Measurements from ENCODE around the gene GAREM1. TPM values are rescaled to one million over a fixed set of nuclear protein-coding genes. Genes with fewer than 3 reads are reported as not detected.

Gene GAREM1
- total and polyA plus RNA-seq, 3 donors from 2014 or later: 10.7 to 16.2 (median 15.2) TPM

- no peak overlapping the region for H3K27ac ChIP-seq
These were observed 131.6 kb downstream of the GAREM1 start for GRCh38 chr18:32339045-32339444.

GRCh38 chr18:32337821-32338220, 132.9 kb downstream of the GAREM1 start:
- H3K27ac ChIP-seq: no peak overlapping the region
- DNase-seq: no peak
- intact Hi-C loops (cut with DNase I; ENCODE audit: low total_unique reads): no loop called here
- H3K27me3 ChIP-seq: no peaks in the 10 kb centered on the region
- no peak overlapping the region for H3K4me3 ChIP-seq
- TF ChIP-seq POLR2A (IDR thresholded peaks at IDR 0.05): no peak
- no peak for TF ChIP-seq CTCF (IDR thresholded peaks at IDR 0.05)
- H3K9me3 ChIP-seq: no peaks in the 10 kb centered on the region
- 90 to 96% methylated on average over 8 of the region's 8 CpGs for WGBS, 2 donors
- no peaks in the 10 kb centered on the region for H3K4me1 ChIP-seq
- no peaks in the 10 kb centered on the region for H3K36me3 ChIP-seq (ENCODE audit: low read depth, missing control alignments)

More at GRCh38 chr18:32339045-32339444, 131.6 kb downstream of the GAREM1 start:
- TF ChIP-seq CTCF (IDR thresholded peaks at IDR 0.05): no peak
- no peak for TF ChIP-seq POLR2A (IDR thresholded peaks at IDR 0.05)
- Histone ChIP-seq H3K4me3 (no peak overlapping the region), H3K27me3 (no peaks in the 10 kb centered on the region), H3K36me3 (ENCODE audit: low read depth, missing control alignments) (no peaks in the 10 kb centered on the region), H3K4me1 (no peaks in the 10 kb centered on the region), H3K9me3 (no peaks in the 10 kb centered on the region)
- intact Hi-C loops (cut with DNase I; ENCODE audit: low total_unique reads): no loop called here
- WGBS, 2 donors: 78 to 79% methylated on average over 2 of the region's 2 CpGs
- no peak for DNase-seq

- Histone ChIP-seq H3K27ac (no peak overlapping the region), H3K4me3 (no peak overlapping the region), H3K36me3 (ENCODE audit: low read depth, missing control alignments) (no peaks in the 10 kb centered on the region), H3K9me3 (no peaks in the 10 kb centered on the region), H3K27me3 (no peaks in the 10 kb centered on the region), H3K4me1 (no peaks in the 10 kb centered on the region)
- WGBS, 2 donors: 93 to 94% methylated on average over 7 of the region's 7 CpGs
- no peak for DNase-seq
- intact Hi-C loops (cut with DNase I; ENCODE audit: low total_unique reads): no loop called here
- TF ChIP-seq CTCF (IDR thresholded peaks at IDR 0.05) (no peak), POLR2A (IDR thresholded peaks at IDR 0.05) (no peak)
These were observed 133.3 kb downstream of the GAREM1 start for GRCh38 chr18:32337347-32337746.

GRCh38 chr18:32335228-32335627, 135.5 kb downstream of the GAREM1 start:
- Histone ChIP-seq H3K4me3 (no peak overlapping the region), H3K4me1 (no peaks in the 10 kb centered on the region), H3K36me3 (ENCODE audit: low read depth, missing control alignments) (no peaks in the 10 kb centered on the region), H3K27ac (no peak overlapping the region), H3K27me3 (no peaks in the 10 kb centered on the region), H3K9me3 (no peaks in the 10 kb centered on the region)
- DNase-seq: no peak
- intact Hi-C loops (cut with DNase I; ENCODE audit: low total_unique reads): no loop called here
- WGBS, 2 donors: 85 to 86% methylated on average over 4 of the region's 4 CpGs
- TF ChIP-seq POLR2A (IDR thresholded peaks at IDR 0.05) (no peak), CTCF (IDR thresholded peaks at IDR 0.05) (no peak)

GRCh38 chr18:32333781-32334180, 136.9 kb downstream of the GAREM1 start:
- Histone ChIP-seq H3K36me3 (ENCODE audit: low read depth, missing control alignments) (no peaks in the 10 kb centered on the region), H3K9me3 (no peaks in the 10 kb centered on the region), H3K4me1 (no peaks in the 10 kb centered on the region), H3K27ac (no peak overlapping the region), H3K4me3 (no peak overlapping the region), H3K27me3 (no peaks in the 10 kb centered on the region)
- TF ChIP-seq POLR2A (IDR thresholded peaks at IDR 0.05): no peak
- TF ChIP-seq CTCF (IDR thresholded peaks at IDR 0.05): no peak
- intact Hi-C loops (cut with DNase I; ENCODE audit: low total_unique reads): no loop called here
- WGBS, 2 donors: 80 to 84% methylated on average over 4 to 7 of the region's 7 CpGs
- no peak for DNase-seq
